HepG2 (cell line): ENCODE measurements around the gene SAC3D1.

Source experiments
- POLR2A ChIP-seq, 2 experiments: IDR thresholded peaks; 2 replicates each; pipeline ENCODE4 v1.6.1; 2011; ENCODE audit warnings: low read depth in 2 of 2, low read length in 2 of 2, mild to moderate bottlenecking in 1 of 2, moderate library complexity in 1 of 2; ENCODE audit not compliant: insufficient read depth in 1 of 2
- REL ChIP-seq: sonication (generic); formaldehyde crosslinking; conservative IDR thresholded peaks from 2 replicates; pipeline ENCODE4 v1.8.0; 2022; ENCODE audit warnings: mild to moderate bottlenecking, missing genetic modification reagents, moderate library complexity

DNA sequence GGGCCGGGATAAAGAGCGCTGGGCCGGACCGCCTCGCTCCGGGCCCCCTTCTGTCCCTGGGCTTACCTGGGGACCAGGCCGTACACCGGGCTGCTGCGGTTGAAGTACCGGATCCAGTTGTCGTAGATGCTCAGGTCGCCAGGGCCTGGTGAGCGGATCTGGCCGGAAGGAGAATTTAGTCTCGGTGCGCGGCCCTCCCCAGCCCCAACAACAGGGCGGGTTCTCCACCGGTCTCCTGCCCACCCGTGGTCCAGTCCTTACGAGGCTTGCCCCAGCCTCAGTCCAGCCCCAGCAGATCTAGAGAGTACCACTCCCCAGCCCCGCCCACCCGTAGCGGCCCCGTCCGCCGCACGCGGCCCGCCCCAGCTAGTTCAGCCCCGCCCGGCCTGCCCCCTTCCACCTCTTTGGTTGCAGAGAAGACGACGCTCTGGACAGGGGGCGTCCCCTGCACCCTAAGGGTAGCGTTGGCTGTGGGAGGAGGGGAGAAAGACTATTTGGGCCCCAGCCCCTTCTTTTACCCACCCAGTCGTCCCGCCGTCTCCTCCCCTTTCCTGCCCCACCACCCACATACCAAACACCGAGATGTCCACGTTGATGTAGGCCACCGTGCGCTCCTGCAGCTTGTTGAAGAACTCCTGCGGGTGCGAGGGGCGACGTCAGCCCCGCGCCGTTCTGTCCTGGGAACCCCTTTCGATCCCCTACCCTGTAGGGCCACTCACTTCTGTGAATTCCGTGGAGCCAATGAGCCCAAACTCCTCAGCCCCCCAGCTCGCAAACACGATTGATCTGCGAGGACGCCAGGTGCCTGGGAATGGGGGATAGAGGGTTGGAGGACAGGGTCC, 6.8 kb downstream of the SAC3D1 start:
- no peak for TF ChIP-seq POLR2A (IDR thresholded peaks at IDR 0.05; ENCODE audit: insufficient read depth in 1 of 2, low read depth in 2 of 2, low read length in 2 of 2)
- TF ChIP-seq REL (CRISPR knock-in tag): no peak
